ENCODE results near the gene SETX.

DNA sequence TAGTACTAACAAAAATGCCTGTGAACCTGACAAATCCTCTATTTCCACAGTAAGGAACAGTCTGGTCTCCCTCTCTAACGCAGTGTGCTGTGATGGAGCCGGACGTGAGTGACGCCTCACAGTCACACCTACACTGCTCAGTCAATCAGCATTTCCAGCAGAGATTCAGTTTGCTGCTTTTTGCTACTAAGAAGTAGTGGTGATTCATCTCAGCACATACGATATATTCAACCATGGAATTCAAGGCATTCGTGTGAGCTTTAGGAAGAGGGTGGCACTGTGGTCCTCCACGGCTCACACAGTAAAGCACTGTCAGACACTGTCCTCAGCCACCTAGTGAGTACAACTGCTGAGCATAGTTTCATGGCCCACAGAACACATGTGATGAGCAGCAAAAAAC is 70.9 kb downstream of the SETX start:
- TF ChIP-seq POLR2AphosphoS5 (IDR thresholded peaks at IDR 0.05; ENCODE audit: low read depth): no peak
- TF ChIP-seq, protein P1, sequence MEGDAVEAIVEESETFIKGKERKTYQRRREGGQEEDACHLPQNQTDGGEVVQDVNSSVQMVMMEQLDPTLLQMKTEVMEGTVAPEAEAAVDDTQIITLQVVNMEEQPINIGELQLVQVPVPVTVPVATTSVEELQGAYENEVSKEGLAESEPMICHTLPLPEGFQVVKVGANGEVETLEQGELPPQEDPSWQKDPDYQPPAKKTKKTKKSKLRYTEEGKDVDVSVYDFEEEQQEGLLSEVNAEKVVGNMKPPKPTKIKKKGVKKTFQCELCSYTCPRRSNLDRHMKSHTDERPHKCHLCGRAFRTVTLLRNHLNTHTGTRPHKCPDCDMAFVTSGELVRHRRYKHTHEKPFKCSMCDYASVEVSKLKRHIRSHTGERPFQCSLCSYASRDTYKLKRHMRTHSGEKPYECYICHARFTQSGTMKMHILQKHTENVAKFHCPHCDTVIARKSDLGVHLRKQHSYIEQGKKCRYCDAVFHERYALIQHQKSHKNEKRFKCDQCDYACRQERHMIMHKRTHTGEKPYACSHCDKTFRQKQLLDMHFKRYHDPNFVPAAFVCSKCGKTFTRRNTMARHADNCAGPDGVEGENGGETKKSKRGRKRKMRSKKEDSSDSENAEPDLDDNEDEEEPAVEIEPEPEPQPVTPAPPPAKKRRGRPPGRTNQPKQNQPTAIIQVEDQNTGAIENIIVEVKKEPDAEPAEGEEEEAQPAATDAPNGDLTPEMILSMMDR (IDR thresholded peaks at IDR 0.05; ENCODE audit: insufficient read depth, low read length): no peak
- TF ChIP-seq, protein P2, sequence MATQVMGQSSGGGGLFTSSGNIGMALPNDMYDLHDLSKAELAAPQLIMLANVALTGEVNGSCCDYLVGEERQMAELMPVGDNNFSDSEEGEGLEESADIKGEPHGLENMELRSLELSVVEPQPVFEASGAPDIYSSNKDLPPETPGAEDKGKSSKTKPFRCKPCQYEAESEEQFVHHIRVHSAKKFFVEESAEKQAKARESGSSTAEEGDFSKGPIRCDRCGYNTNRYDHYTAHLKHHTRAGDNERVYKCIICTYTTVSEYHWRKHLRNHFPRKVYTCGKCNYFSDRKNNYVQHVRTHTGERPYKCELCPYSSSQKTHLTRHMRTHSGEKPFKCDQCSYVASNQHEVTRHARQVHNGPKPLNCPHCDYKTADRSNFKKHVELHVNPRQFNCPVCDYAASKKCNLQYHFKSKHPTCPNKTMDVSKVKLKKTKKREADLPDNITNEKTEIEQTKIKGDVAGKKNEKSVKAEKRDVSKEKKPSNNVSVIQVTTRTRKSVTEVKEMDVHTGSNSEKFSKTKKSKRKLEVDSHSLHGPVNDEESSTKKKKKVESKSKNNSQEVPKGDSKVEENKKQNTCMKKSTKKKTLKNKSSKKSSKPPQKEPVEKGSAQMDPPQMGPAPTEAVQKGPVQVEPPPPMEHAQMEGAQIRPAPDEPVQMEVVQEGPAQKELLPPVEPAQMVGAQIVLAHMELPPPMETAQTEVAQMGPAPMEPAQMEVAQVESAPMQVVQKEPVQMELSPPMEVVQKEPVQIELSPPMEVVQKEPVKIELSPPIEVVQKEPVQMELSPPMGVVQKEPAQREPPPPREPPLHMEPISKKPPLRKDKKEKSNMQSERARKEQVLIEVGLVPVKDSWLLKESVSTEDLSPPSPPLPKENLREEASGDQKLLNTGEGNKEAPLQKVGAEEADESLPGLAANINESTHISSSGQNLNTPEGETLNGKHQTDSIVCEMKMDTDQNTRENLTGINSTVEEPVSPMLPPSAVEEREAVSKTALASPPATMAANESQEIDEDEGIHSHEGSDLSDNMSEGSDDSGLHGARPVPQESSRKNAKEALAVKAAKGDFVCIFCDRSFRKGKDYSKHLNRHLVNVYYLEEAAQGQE (IDR thresholded peaks at IDR 0.05; ENCODE audit: insufficient replicate concordance, low read depth): no peak
- TF ChIP-seq GABPA (IDR thresholded peaks at IDR 0.05; ENCODE audit: low read depth): no peak
